Measurements from ENCODE around the gene KRTAP10-2.

KRTAP10-2 gene

GRCh38 chr21:44524414-44525371 lies 26.6 kb downstream of the KRTAP10-2 start:
- no peak for DNase-seq

GRCh38 chr21:44523567-44524413 lies 27.5 kb downstream of the KRTAP10-2 start:
- DNase-seq = no peak

- no peak for DNase-seq
These were observed 28.5 kb downstream of the KRTAP10-2 start for GRCh38 chr21:44522753-44523204.

- no peak for DNase-seq
These were observed 29.2 kb downstream of the KRTAP10-2 start for GRCh38 chr21:44521928-44522752.

GRCh38 chr21:44521301-44521927 lies 29.9 kb downstream of the KRTAP10-2 start:
- no peak for DNase-seq

GRCh38 chr21:44520326-44521300 lies 30.7 kb downstream of the KRTAP10-2 start:
- no peak for DNase-seq

- DNase-seq = no peak
These were observed 31.7 kb downstream of the KRTAP10-2 start for GRCh38 chr21:44519346-44520325.

- no peak for DNase-seq
These were observed 32.6 kb downstream of the KRTAP10-2 start for GRCh38 chr21:44518686-44519085.

- peak; percentile 19 to 30 for DNase-seq
These were observed 34.0 kb downstream of the KRTAP10-2 start for GRCh38 chr21:44517175-44517899.

GRCh38 chr21:44516828-44517174 lies 34.5 kb downstream of the KRTAP10-2 start:
- no peak for DNase-seq

- DNase-seq = no peak
These were observed 35.0 kb downstream of the KRTAP10-2 start for GRCh38 chr21:44516342-44516741.

GRCh38 chr21:44515359-44516165 lies 35.7 kb downstream of the KRTAP10-2 start:
- no peak for DNase-seq

GRCh38 chr21:44514746-44515358 lies 36.5 kb downstream of the KRTAP10-2 start:
- no peak for DNase-seq

GRCh38 chr21:44514218-44514520 lies 37.1 kb downstream of the KRTAP10-2 start:
- no peak for DNase-seq

- DNase-seq = no peak
These were observed 37.7 kb downstream of the KRTAP10-2 start for GRCh38 chr21:44513389-44514217.

GRCh38 chr21:44512496-44513388 lies 38.6 kb downstream of the KRTAP10-2 start:
- no peak for DNase-seq
